Mucosa of stomach (tissue), 1 donor: ENCODE measurements around the gene C1orf21.

Experiments
- H3K27me3 ChIP-seq: one replicate; pipeline ENCODE4 v1.7.0; 2013; ENCODE audit warnings: mild to moderate bottlenecking, low read length; ENCODE audit not compliant: control insufficient read depth, insufficient read depth
- H3K36me3 ChIP-seq: one replicate; pipeline ENCODE4 v1.7.0; 2013; ENCODE audit warnings: low read length; ENCODE audit not compliant: control insufficient read depth, insufficient read depth
- H3K4me1 ChIP-seq: one replicate; pipeline ENCODE4 v1.7.0; 2013; ENCODE audit warnings: mild to moderate bottlenecking, low read length; ENCODE audit not compliant: control insufficient read depth, insufficient read depth
- H3K4me3 ChIP-seq: one replicate; pipeline ENCODE4 v1.7.0; 2013; ENCODE audit warnings: low read length
- H3K9ac ChIP-seq: one replicate; pipeline ENCODE4 v1.7.0; 2013; ENCODE audit warnings: mild to moderate bottlenecking, low read length, moderate library complexity
- H3K9me3 ChIP-seq: one replicate; pipeline ENCODE4 v1.7.0; 2013; ENCODE audit warnings: mild to moderate bottlenecking, low read length, moderate library complexity; ENCODE audit not compliant: control insufficient read depth
- donor health status: Pancreatic carcinoma.

The C1orf21 gene

GRCh38 chr1:184593597-184593996, 206.8 kb downstream of the C1orf21 start:
- Histone ChIP-seq H3K4me3 (no peak overlapping the region), H3K9me3 (no peaks in the 10 kb centered on the region), H3K27me3 (no peaks in the 10 kb centered on the region), H3K4me1 (peaks cover 28% of the 10 kb centered on the region), H3K9ac (no peak overlapping the region), H3K36me3 (no peaks in the 10 kb centered on the region)

- H3K4me3 ChIP-seq, result no peak overlapping the region
Measured at GRCh38 chr1:184595596-184595995, 208.8 kb downstream of the C1orf21 start.

GRCh38 chr1:184596950-184597645, 210.3 kb downstream of the C1orf21 start:
- Histone ChIP-seq H3K36me3 (no peaks in the 10 kb centered on the region), H3K4me1 (peaks cover 12% of the 10 kb centered on the region), H3K27me3 (no peaks in the 10 kb centered on the region), H3K4me3 (no peak overlapping the region), H3K9me3 (no peaks in the 10 kb centered on the region), H3K9ac (no peak overlapping the region)

More at GRCh38 chr1:184595596-184595995, 208.8 kb downstream of the C1orf21 start:
- Histone ChIP-seq H3K9ac (no peak overlapping the region), H3K27me3 (no peaks in the 10 kb centered on the region), H3K36me3 (no peaks in the 10 kb centered on the region), H3K4me1 (peaks cover 12% of the 10 kb centered on the region), H3K9me3 (no peaks in the 10 kb centered on the region)

GRCh38 chr1:184597650-184598357, 211.0 kb downstream of the C1orf21 start:
- Histone ChIP-seq H3K27me3 (no peaks in the 10 kb centered on the region), H3K9ac (no peak overlapping the region), H3K4me3 (no peak overlapping the region), H3K36me3 (no peaks in the 10 kb centered on the region), H3K9me3 (no peaks in the 10 kb centered on the region), H3K4me1 (peaks cover 12% of the 10 kb centered on the region)

- H3K27me3 ChIP-seq, result no peaks in the 10 kb centered on the region
- H3K9ac ChIP-seq, result no peak overlapping the region
- H3K9me3 ChIP-seq, result no peaks in the 10 kb centered on the region
- peaks cover 8% of the 10 kb centered on the region for H3K4me1 ChIP-seq
- no peak overlapping the region for H3K4me3 ChIP-seq
- H3K36me3 ChIP-seq, result no peaks in the 10 kb centered on the region
Measured at GRCh38 chr1:184598403-184599193, 211.8 kb downstream of the C1orf21 start.

- Histone ChIP-seq H3K4me1 (no peaks in the 10 kb centered on the region), H3K9ac (no peak overlapping the region), H3K4me3 (no peak overlapping the region), H3K36me3 (no peaks in the 10 kb centered on the region), H3K9me3 (no peaks in the 10 kb centered on the region), H3K27me3 (no peaks in the 10 kb centered on the region)
Measured at GRCh38 chr1:184604152-184604900, 217.5 kb downstream of the C1orf21 start.

- no peaks in the 10 kb centered on the region for H3K27me3 ChIP-seq
- H3K9me3 ChIP-seq, result no peaks in the 10 kb centered on the region
- no peaks in the 10 kb centered on the region for H3K4me1 ChIP-seq
- H3K9ac ChIP-seq, result no peak overlapping the region
- H3K36me3 ChIP-seq, result no peaks in the 10 kb centered on the region
- H3K4me3 ChIP-seq, result no peak overlapping the region
Measured at GRCh38 chr1:184605941-184606340, 219.1 kb downstream of the C1orf21 start.

GRCh38 chr1:184606786-184607185, 220.0 kb downstream of the C1orf21 start:
- Histone ChIP-seq H3K9me3 (no peaks in the 10 kb centered on the region), H3K4me1 (no peaks in the 10 kb centered on the region), H3K9ac (no peak overlapping the region), H3K4me3 (no peak overlapping the region), H3K36me3 (no peaks in the 10 kb centered on the region), H3K27me3 (no peaks in the 10 kb centered on the region)

GRCh38 chr1:184608581-184608980, 221.8 kb downstream of the C1orf21 start:
- Histone ChIP-seq H3K4me3 (no peak overlapping the region), H3K9ac (no peak overlapping the region), H3K27me3 (no peaks in the 10 kb centered on the region), H3K9me3 (no peaks in the 10 kb centered on the region), H3K4me1 (no peaks in the 10 kb centered on the region), H3K36me3 (no peaks in the 10 kb centered on the region)

- no peak overlapping the region for H3K9ac ChIP-seq
- no peaks in the 10 kb centered on the region for H3K9me3 ChIP-seq
- H3K27me3 ChIP-seq, result no peaks in the 10 kb centered on the region
- no peaks in the 10 kb centered on the region for H3K36me3 ChIP-seq
- no peak overlapping the region for H3K4me3 ChIP-seq
- H3K4me1 ChIP-seq, result no peaks in the 10 kb centered on the region
Measured at GRCh38 chr1:184608990-184609389, 222.2 kb downstream of the C1orf21 start.

GRCh38 chr1:184610876-184611595, 224.2 kb downstream of the C1orf21 start:
- Histone ChIP-seq H3K4me3 (no peak overlapping the region), H3K27me3 (no peaks in the 10 kb centered on the region), H3K36me3 (no peaks in the 10 kb centered on the region), H3K9me3 (no peaks in the 10 kb centered on the region), H3K4me1 (no peaks in the 10 kb centered on the region), H3K9ac (no peak overlapping the region)
